HCT116 (cell line): ENCODE measurements around the gene AKAP8. TPM values are rescaled to one million over a fixed set of nuclear protein-coding genes. Genes with fewer than 3 reads are reported as not detected.

ENCODE experiments used
- ATAC-seq: fragments of 200-7000 bp; cut with Tn5 transposase; 2 replicates; pipeline ENCODE4 v1.9.1; 2020; ENCODE audit warnings: mild to moderate bottlenecking, moderate library complexity
- BruUV-seq: library from RNA; stranded (reverse); fragments of 400-500 nt; replicated peaks from 2 replicates; lab custom pipeline; 2021; lab: Mats Ljungman, UMichigan
- CTCF ChIA-PET: fragments of 300-600 bp; sonication (Branson Sonifier 250); formaldehyde crosslinking; loops from one replicate; lab custom pipeline; 2021; ENCODE audit warnings: antibody characterized with exemption; lab: Charles Lee
- POLR2A ChIA-PET: fragments of 300-600, 350-600 bp; sonication (Branson Sonifier 250); formaldehyde crosslinking; loops from one replicate; lab custom pipeline; 2021; ENCODE audit warnings: antibody characterized with exemption; lab: Charles Lee
- RAD21 ChIA-PET, 2 experiments: fragments of 300-600 bp; sonication (Branson Sonifier 250); formaldehyde crosslinking; loops; one replicate each; lab custom pipeline; 2023; ENCODE audit warnings: low total read pairs in 2 of 2; ENCODE audit not compliant: uncharacterized antibody in 2 of 2, unreplicated experiment in 2 of 2, low non-redundant PET in 1 of 2; lab: Charles Lee
- DNase-seq: peaks from one replicate; pipeline ENCODE4 v3.0.0-alpha.2; 2010; ENCODE audit warnings: low read depth, low spot score
- H2AFZ ChIP-seq: fragments of 200-600 bp; shearing (Covaris generic), sonication (generic); 2 replicates; pipeline ENCODE4 v1.6.1; 2017; ENCODE audit warnings: low read depth, mixed run types, mixed read lengths, antibody characterized with exemption, low read length; ENCODE audit not compliant: poor library complexity, severe bottlenecking
- H3K27ac ChIP-seq: 2 replicates; pipeline ENCODE4 v1.5.1; 2012; ENCODE audit warnings: low read depth, low read length
- H3K27me3 ChIP-seq: fragments of 200-600 bp; sonication (generic); 2 replicates; pipeline ENCODE4 v1.6.1; 2016; ENCODE audit warnings: mixed run types, low read length, mixed read lengths; ENCODE audit not compliant: insufficient read depth
- H3K36me3 ChIP-seq, 2 experiments: fragments of 200-500 bp in 1 of 2; fragments of 200-600 bp in 1 of 2; sonication (Bioruptor generic) in 1 of 2; sonication (generic) in 1 of 2; 2 replicates each; pipeline versions ENCODE4 v1.5.1 to v1.6.1; 2014 to 2016; ENCODE audit warnings: low read length in 2 of 2, inconsistent platforms in 1 of 2, mixed read lengths in 1 of 2, mixed run types in 1 of 2; ENCODE audit not compliant: insufficient read depth in 2 of 2, control insufficient read depth in 1 of 2
- H3K4me1 ChIP-seq, 2 experiments: fragments of 200-600 bp in 1 of 2; sonication (generic) in 1 of 2; 2 replicates each; pipeline versions ENCODE4 v1.5.1 to v1.6.1; 2012 to 2017; ENCODE audit warnings: low read length in 2 of 2, inconsistent platforms in 1 of 2, mild to moderate bottlenecking in 1 of 2, mixed read lengths in 1 of 2, mixed run types in 1 of 2, moderate library complexity in 1 of 2; ENCODE audit not compliant: insufficient read depth in 2 of 2, control insufficient read depth in 1 of 2
- H3K4me2 ChIP-seq: fragments of 200-600 bp; sonication (generic); 2 replicates; pipeline ENCODE4 v1.6.1; 2017; ENCODE audit warnings: mixed run types, low read length, mixed read lengths
- H3K4me3 ChIP-seq, 2 experiments: fragments of 200-600 bp in 1 of 2; sonication (generic) in 1 of 2; replicated peaks in 1 of 2; 2 replicates each; pipeline ENCODE4 v1.5.1; 2011 to 2016; ENCODE audit warnings: low read length in 2 of 2, control low read depth in 1 of 2, low read depth in 1 of 2, mild to moderate bottlenecking in 1 of 2, mixed read lengths in 1 of 2, mixed run types in 1 of 2
- H3K79me2 ChIP-seq: fragments of 200-600 bp; sonication (generic); 2 replicates; pipeline ENCODE4 v1.6.1; 2017; ENCODE audit warnings: mild to moderate bottlenecking, mixed run types, low read length, moderate library complexity, mixed read lengths; ENCODE audit not compliant: insufficient read depth
- H3K9ac ChIP-seq: fragments of 200-600 bp; sonication (generic); 2 replicates; pipeline ENCODE4 v1.6.1; 2016; ENCODE audit warnings: low read length, mixed read lengths
- H3K9me2 ChIP-seq: fragments of 200-600 bp; sonication (generic), shearing (Covaris generic); 2 replicates; pipeline ENCODE4 v1.6.1; 2017; ENCODE audit warnings: mixed run types, mild to moderate bottlenecking, moderate library complexity; ENCODE audit not compliant: insufficient read depth
- H3K9me3 ChIP-seq, 2 experiments: fragments of 200-500 bp in 1 of 2; fragments of 200-600 bp in 1 of 2; sonication (Bioruptor generic) in 1 of 2; sonication (generic) in 1 of 2; 2 replicates each; pipeline ENCODE4 v1.6.1; 2014 to 2017; ENCODE audit warnings: low read length in 2 of 2, mixed read lengths in 2 of 2, inconsistent platforms in 1 of 2, low read depth in 1 of 2, mild to moderate bottlenecking in 1 of 2, mixed run types in 1 of 2, moderate library complexity in 1 of 2; ENCODE audit not compliant: control insufficient read depth in 1 of 2, insufficient read depth in 1 of 2
- H4K20me1 ChIP-seq: fragments of 200-600 bp; sonication (generic), shearing (Covaris generic); 2 replicates; pipeline ENCODE4 v1.6.1; 2017; ENCODE audit warnings: mixed run types, mild to moderate bottlenecking, moderate library complexity; ENCODE audit not compliant: insufficient read depth
- ATF3 ChIP-seq: IDR thresholded peaks from 2 replicates; pipeline ENCODE4 v1.6.1; 2012
- CBX3 ChIP-seq: IDR thresholded peaks from 2 replicates; pipeline ENCODE4 v1.6.1; 2012; ENCODE audit warnings: low read depth
- CEBPB ChIP-seq: IDR thresholded peaks from 2 replicates; pipeline ENCODE4 v1.6.1; 2012; ENCODE audit warnings: low read depth
- EZH2phosphoT487 ChIP-seq: fragments of 200-600 bp; IDR thresholded peaks from 2 replicates; pipeline ENCODE4 v1.6.1; 2018; ENCODE audit warnings: antibody characterized with exemption, borderline replicate concordance
- FOSL1 ChIP-seq: IDR thresholded peaks from 2 replicates; pipeline ENCODE4 v1.6.1; 2012; ENCODE audit warnings: low read depth
- POLR2A ChIP-seq: IDR thresholded peaks from 2 replicates; pipeline ENCODE4 v1.7.0; 2011; ENCODE audit warnings: borderline replicate concordance; ENCODE audit not compliant: insufficient read depth, insufficient read length; ENCODE audit errors: extremely low read depth
- RAD21 ChIP-seq: IDR thresholded peaks from 2 replicates; pipeline ENCODE4 v1.6.1; 2012; ENCODE audit warnings: low read depth, mild to moderate bottlenecking
- SIN3A ChIP-seq: IDR thresholded peaks from 2 replicates; pipeline ENCODE4 v1.6.1; 2012; ENCODE audit warnings: low read depth
- SP1 ChIP-seq: IDR thresholded peaks from 2 replicates; pipeline ENCODE4 v1.6.1; 2012; ENCODE audit warnings: low read depth
- SRF ChIP-seq: IDR thresholded peaks from 2 replicates; pipeline ENCODE4 v1.6.1; 2012; ENCODE audit warnings: low read depth
- TCF7L2 ChIP-seq: IDR thresholded peaks from 2 replicates; pipeline ENCODE4 v1.7.0; 2011; ENCODE audit warnings: borderline replicate concordance, inconsistent platforms; ENCODE audit not compliant: insufficient read depth, insufficient read length; ENCODE audit errors: extremely low read depth
- ZBTB33 ChIP-seq: IDR thresholded peaks from 2 replicates; pipeline ENCODE4 v1.6.1; 2011; ENCODE audit warnings: mild to moderate bottlenecking, low read length, moderate library complexity; ENCODE audit not compliant: insufficient replicate concordance; ENCODE audit errors: extremely low read depth
- intact Hi-C: fragments of 100-400 bp; cut with micrococcal nuclease; formaldehyde crosslinking; loops from 2 replicates; pipeline ENCODE4 v1.10.0; 2022
- total RNA-seq: library from RNA; stranded (reverse); gene quantifications from one replicate; pipeline ENCODE4 v1.2.1, GENCODE V29; 2021; ENCODE audit not compliant: unreplicated experiment
- TF ChIP-seq, protein P1 (sequence below), 3 experiments: fragments of 200-600 bp in 1 of 3; sonication (generic) in 1 of 3; IDR thresholded peaks in 2 of 3; conservative IDR thresholded peaks in 1 of 3; 2 replicates each; pipeline ENCODE4 v1.5.1; 2012 to 2017; ENCODE audit warnings: low read depth in 2 of 3, low read length in 2 of 3, antibody characterized with exemption in 1 of 3, borderline replicate concordance in 1 of 3, control low read depth in 1 of 3, mild to moderate bottlenecking in 1 of 3, mixed read lengths in 1 of 3, mixed run types in 1 of 3, moderate library complexity in 1 of 3; ENCODE audit not compliant: insufficient read depth in 1 of 3

Gene AKAP8
- total RNA-seq, 1 experiment from 2014 or later = 50.6 TPM

DNA sequence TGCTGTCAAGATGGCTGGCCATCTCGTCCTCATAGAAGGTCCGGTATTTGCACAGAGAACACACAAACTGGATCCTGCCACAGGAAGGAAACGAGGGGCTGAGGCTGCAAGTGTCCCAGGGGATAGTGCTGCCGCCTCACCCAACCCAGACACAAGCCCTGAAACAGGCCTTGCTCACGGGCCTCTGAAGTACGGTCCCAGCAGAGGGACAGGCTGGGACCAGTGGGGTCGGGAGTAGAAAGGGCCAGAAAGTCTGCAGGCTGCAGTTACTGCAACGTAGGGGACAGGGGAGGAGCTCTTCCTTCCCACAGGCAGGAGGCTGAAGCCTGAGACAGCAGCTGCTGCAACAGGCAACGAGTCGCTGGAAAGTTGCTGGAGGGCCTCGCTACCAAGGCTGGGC, 18.2 kb upstream of the AKAP8 start (continued):
- TF ChIP-seq ZBTB33 = no peak
- TF ChIP-seq RAD21 = no peak
- no peak for TF ChIP-seq FOSL1
- no peak for TF ChIP-seq POLR2A
- TF ChIP-seq ATF3 = no peak
- no peak for TF ChIP-seq CEBPB
- TF ChIP-seq CBX3 = no peak
- no peak for TF ChIP-seq EZH2phosphoT487
- no peak for TF ChIP-seq SIN3A

- no peaks in the 10 kb centered on the region for H4K20me1 ChIP-seq
- ChIA-PET CTCF (no interaction called here), RAD21 (no interaction called here), POLR2A (no interaction called here)
- no peak overlapping the region for H3K27ac ChIP-seq
- no peaks in the 10 kb centered on the region for H3K9me3 ChIP-seq
- no peak overlapping the region for H2AFZ ChIP-seq
- no TSS peak for BruUV-seq
- no peak overlapping the region for H3K9ac ChIP-seq
- no peaks in the 10 kb centered on the region for H3K27me3 ChIP-seq
- H3K9me2 ChIP-seq = no peaks in the 10 kb centered on the region
- no peak for TF ChIP-seq SRF
- no peak for TF ChIP-seq TCF7L2
- TF ChIP-seq SP1 = no peak
- TF ChIP-seq, protein P1, sequence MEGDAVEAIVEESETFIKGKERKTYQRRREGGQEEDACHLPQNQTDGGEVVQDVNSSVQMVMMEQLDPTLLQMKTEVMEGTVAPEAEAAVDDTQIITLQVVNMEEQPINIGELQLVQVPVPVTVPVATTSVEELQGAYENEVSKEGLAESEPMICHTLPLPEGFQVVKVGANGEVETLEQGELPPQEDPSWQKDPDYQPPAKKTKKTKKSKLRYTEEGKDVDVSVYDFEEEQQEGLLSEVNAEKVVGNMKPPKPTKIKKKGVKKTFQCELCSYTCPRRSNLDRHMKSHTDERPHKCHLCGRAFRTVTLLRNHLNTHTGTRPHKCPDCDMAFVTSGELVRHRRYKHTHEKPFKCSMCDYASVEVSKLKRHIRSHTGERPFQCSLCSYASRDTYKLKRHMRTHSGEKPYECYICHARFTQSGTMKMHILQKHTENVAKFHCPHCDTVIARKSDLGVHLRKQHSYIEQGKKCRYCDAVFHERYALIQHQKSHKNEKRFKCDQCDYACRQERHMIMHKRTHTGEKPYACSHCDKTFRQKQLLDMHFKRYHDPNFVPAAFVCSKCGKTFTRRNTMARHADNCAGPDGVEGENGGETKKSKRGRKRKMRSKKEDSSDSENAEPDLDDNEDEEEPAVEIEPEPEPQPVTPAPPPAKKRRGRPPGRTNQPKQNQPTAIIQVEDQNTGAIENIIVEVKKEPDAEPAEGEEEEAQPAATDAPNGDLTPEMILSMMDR (IDR thresholded peaks at IDR 0.05 in 2 of 3, conservative IDR thresholded peaks at IDR 0.05 in 1 of 3; ENCODE audit: borderline replicate concordance in 1 of 3, insufficient read depth in 1 of 3, low read depth in 2 of 3, low read length in 2 of 3) = no peak
- no peak for TF ChIP-seq FOSL1
- no peak for TF ChIP-seq EZH2phosphoT487
- TF ChIP-seq POLR2A = no peak
- TF ChIP-seq CEBPB = no peak
- TF ChIP-seq, all 23 proteins: peak for 0
- Histone ChIP-seq H3K4me3 (no peak overlapping the region), H3K79me2 (peaks cover 47% of the 10 kb centered on the region), H3K4me1 (no peaks in the 10 kb centered on the region), H3K4me2 (no peak overlapping the region), H3K36me3 (peaks cover 35 to 37% of the 10 kb centered on the region in 2 experiments; a peak in 3 of 4 replicates)
- ATAC-seq (no peak), DNase-seq (no peak)
- intact Hi-C loops = no loop called here
Measured at GRCh38 chr19:15397236-15397635, 17.6 kb upstream of the AKAP8 start.
